Cardiac muscle cell (in vitro differentiated cells and primary cell): ENCODE results near the gene DENND2A. TPM values are rescaled to one million over a fixed set of nuclear protein-coding genes. Genes with fewer than 3 reads are reported as not detected.

Source experiments
- DNase-seq, 2 donors: peaks; one replicate each; pipeline versions ENCODE4 v3.0.0 to v3.0.0-alpha.2; 2010 to 2017; ENCODE audit warnings: low read depth in 1 of 2, low spot score in 1 of 2
- H3K27ac ChIP-seq: fragments of 200-600 bp; sonication (generic); 2 replicates; pipeline ENCODE4 v1.5.1; 2016
- H3K27me3 ChIP-seq: fragments of 200-600 bp; sonication (generic); 2 replicates; pipeline ENCODE4 v1.6.0; 2016; ENCODE audit warnings: control low read depth
- H3K36me3 ChIP-seq: fragments of 200-600 bp; sonication (generic); 2 replicates; pipeline ENCODE4 v1.5.1; 2016; ENCODE audit warnings: control low read depth
- H3K4me1 ChIP-seq: fragments of 200-600 bp; sonication (generic); 2 replicates; pipeline ENCODE4 v1.8.1; 2017; ENCODE audit warnings: low read depth, mild to moderate bottlenecking, mixed run types
- H3K4me3 ChIP-seq: fragments of 200-600 bp; sonication (generic); 2 replicates; pipeline ENCODE4 v1.5.1; 2016; ENCODE audit warnings: mild to moderate bottlenecking
- H3K9me3 ChIP-seq: fragments of 200-600 bp; sonication (generic); 2 replicates; pipeline ENCODE4 v1.5.1; 2017; ENCODE audit warnings: low read depth, mild to moderate bottlenecking, control low read depth
- CTCF ChIP-seq: IDR thresholded peaks from 2 replicates; pipeline ENCODE4 v1.5.1; 2012; ENCODE audit warnings: low read depth, mild to moderate bottlenecking, low read length
- polyA plus RNA-seq: library from polyadenylated mRNA; unstranded; fragments of >200 nt; fragmentation: Nextera tagmentation; extraction: Ambion mirVana; gene quantifications from 2 replicates; pipeline ENCODE4 v1.2.1, GENCODE V29; 2016
- total RNA-seq: library from RNA; depleted of rRNA; stranded (reverse); fragments of >200 nt; gene quantifications from 2 replicates; pipeline ENCODE4 v1.2.3, GENCODE V29; 2016

The DENND2A gene
- total and polyA plus RNA-seq, 2 experiments from 2014 or later: 14.0 to 21.7 TPM

- Histone ChIP-seq H3K9me3 (no peaks in the 10 kb centered on the region), H3K4me3 (no peak overlapping the region), H3K27me3 (no peaks in the 10 kb centered on the region), H3K4me1 (no peaks in the 10 kb centered on the region), H3K36me3 (no peaks in the 10 kb centered on the region), H3K27ac (no peak overlapping the region)
- no peak for DNase-seq
- TF ChIP-seq CTCF: no peak
Observed at GRCh38 chr7:140617081-140617480, 23.5 kb downstream of the DENND2A start.

- no peak overlapping the region for H3K27ac ChIP-seq
- no peak for TF ChIP-seq CTCF
- no peak overlapping the region for H3K4me3 ChIP-seq
- no peaks in the 10 kb centered on the region for H3K27me3 ChIP-seq
- H3K36me3 ChIP-seq: no peaks in the 10 kb centered on the region
- H3K9me3 ChIP-seq: no peaks in the 10 kb centered on the region
- no peaks in the 10 kb centered on the region for H3K4me1 ChIP-seq
- DNase-seq: no peak
Observed at GRCh38 chr7:140616328-140616727, 24.3 kb downstream of the DENND2A start.

GRCh38 chr7:140611641-140612040 lies 29.0 kb downstream of the DENND2A start:
- Histone ChIP-seq H3K4me3 (no peak overlapping the region), H3K9me3 (no peaks in the 10 kb centered on the region), H3K27ac (no peak overlapping the region), H3K27me3 (no peaks in the 10 kb centered on the region), H3K36me3 (no peaks in the 10 kb centered on the region), H3K4me1 (no peaks in the 10 kb centered on the region)
- peak in 1 of 2 donors; percentile 63 for DNase-seq
- TF ChIP-seq CTCF: no peak

DNA sequence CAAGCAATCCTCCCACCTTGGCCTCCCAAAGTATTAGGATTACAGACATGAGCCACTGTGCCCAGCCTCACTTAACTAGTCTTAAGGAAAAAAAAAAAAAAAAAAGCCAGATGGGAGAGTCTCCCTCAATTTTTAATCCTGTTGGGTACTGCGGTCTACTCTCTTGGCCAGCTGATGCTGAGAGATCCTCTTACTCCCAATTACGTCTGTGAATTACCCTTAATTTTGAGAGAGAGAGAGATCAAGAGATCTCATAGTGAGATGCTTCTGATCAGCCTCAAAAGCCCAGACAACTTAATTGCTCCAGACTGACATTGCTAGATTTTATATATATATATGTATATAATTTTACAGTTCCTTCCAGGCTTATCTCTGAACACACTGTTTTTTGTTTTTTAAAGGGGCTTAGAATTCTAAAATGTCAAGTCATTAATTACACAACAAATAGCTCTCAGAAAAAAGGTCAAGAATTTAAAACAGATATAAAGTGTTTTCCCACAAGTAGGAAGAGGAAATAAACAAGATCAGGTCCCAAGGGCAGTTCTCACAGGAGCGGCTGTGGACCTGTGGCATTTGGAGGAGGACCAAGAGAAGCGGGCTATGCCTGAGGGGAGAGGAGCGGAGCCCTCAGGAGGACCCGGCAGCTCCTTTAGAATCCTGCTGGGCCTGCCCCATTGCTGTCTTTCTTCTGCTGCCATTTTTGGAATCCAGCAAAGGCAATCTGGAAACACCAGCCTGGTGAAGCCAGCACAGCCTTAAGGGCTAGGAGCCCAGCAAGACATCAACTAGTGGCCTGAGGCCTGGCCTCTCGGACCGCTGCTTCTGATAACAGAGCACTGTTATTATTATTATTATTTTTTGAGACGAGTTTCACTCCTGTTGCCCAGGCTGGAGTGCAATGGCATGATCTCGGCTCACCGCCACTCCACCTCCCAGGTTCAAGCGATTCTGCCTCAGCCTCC lies 30.1 kb downstream of the DENND2A start:
- no peak for TF ChIP-seq CTCF

DNA sequence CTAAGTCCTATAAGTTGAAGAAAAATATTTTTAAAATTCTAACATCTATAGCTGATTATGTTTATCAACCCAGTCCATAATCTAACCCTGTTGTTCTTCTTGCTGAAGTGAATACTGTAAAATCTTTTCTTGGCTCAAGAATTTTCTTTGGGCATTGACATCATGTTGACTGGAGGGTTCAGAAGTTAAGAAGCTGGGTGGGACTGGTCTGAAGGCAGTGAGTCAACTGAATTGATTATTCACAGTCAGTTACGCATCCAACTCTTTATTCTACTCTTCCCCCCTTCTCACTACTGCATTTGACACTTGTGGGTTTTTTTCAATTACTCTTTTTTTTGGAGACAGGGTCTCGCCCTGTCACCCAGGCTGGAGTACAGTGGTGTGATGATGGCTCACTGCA lies 31.0 kb downstream of the DENND2A start:
- Histone ChIP-seq H3K36me3 (no peaks in the 10 kb centered on the region), H3K4me1 (no peaks in the 10 kb centered on the region), H3K9me3 (no peaks in the 10 kb centered on the region), H3K27me3 (no peaks in the 10 kb centered on the region), H3K27ac (no peak overlapping the region), H3K4me3 (no peak overlapping the region)
- TF ChIP-seq CTCF: no peak
- no peak for DNase-seq

More for the DNA sequence above, 30.1 kb downstream of the DENND2A start:
- Histone ChIP-seq H3K9me3 (no peaks in the 10 kb centered on the region), H3K4me3 (no peak overlapping the region), H3K27me3 (no peaks in the 10 kb centered on the region), H3K36me3 (no peaks in the 10 kb centered on the region), H3K27ac (no peak overlapping the region), H3K4me1 (no peaks in the 10 kb centered on the region)
- no peak for DNase-seq
